Mesendoderm (in vitro differentiated cells): ENCODE results near the gene NEU4.

ENCODE experiments used
- DNase-seq: peaks from one replicate; pipeline ENCODE4 v3.0.0; 2013
- H2AK5ac ChIP-seq: 2 replicates; pipeline ENCODE4 v1.6.1; 2013; ENCODE audit warnings: low read length, inconsistent platforms
- H2BK120ac ChIP-seq: 2 replicates; pipeline ENCODE4 v1.6.1; 2013; ENCODE audit warnings: low read depth, mild to moderate bottlenecking, low read length, moderate library complexity, mixed read lengths
- H2BK15ac ChIP-seq: replicated peaks from 2 replicates; pipeline ENCODE4 v1.6.1; 2013; ENCODE audit warnings: low read depth, mild to moderate bottlenecking, moderate library complexity
- H2BK5ac ChIP-seq: 2 replicates; pipeline ENCODE4 v1.6.1; 2013; ENCODE audit warnings: low read length, inconsistent platforms
- H3K18ac ChIP-seq: 2 replicates; pipeline ENCODE4 v1.6.1; 2013; ENCODE audit warnings: mild to moderate bottlenecking, low read length, mixed read lengths
- H3K23ac ChIP-seq: one replicate; pipeline ENCODE4 v1.6.1; 2013; ENCODE audit warnings: low read length
- H3K27ac ChIP-seq: 2 replicates; pipeline ENCODE4 v1.5.1; 2013; ENCODE audit warnings: low read depth, mild to moderate bottlenecking, inconsistent platforms, low read length, moderate library complexity
- H3K27me3 ChIP-seq: 2 replicates; pipeline ENCODE4 v1.6.1; 2013; ENCODE audit warnings: low read length, control low read depth, mild to moderate bottlenecking, inconsistent platforms; ENCODE audit not compliant: insufficient read depth, poor library complexity
- H3K36me3 ChIP-seq: 2 replicates; pipeline ENCODE4 v1.6.1; 2013; ENCODE audit warnings: low read length, inconsistent platforms; ENCODE audit not compliant: control insufficient read depth, insufficient read depth
- H3K4ac ChIP-seq: one replicate; pipeline ENCODE4 v1.6.1; 2013; ENCODE audit warnings: low read depth, mild to moderate bottlenecking, low read length, moderate library complexity
- H3K4me1 ChIP-seq: 2 replicates; pipeline ENCODE4 v1.6.1; 2013; ENCODE audit warnings: low read depth, low read length, inconsistent platforms; ENCODE audit not compliant: control insufficient read depth
- H3K4me2 ChIP-seq: 2 replicates; pipeline ENCODE4 v1.6.1; 2013; ENCODE audit warnings: low read length
- H3K4me3 ChIP-seq: 2 replicates; pipeline ENCODE4 v1.5.1; 2013; ENCODE audit warnings: mild to moderate bottlenecking, low read length
- H3K56ac ChIP-seq: one replicate; pipeline ENCODE4 v1.6.1; 2013; ENCODE audit warnings: low read length
- H3K79me1 ChIP-seq: 2 replicates; pipeline ENCODE4 v1.6.1; 2013; ENCODE audit warnings: low read length, inconsistent platforms
- H3K79me2 ChIP-seq: 2 replicates; pipeline ENCODE4 v1.6.1; 2013; ENCODE audit warnings: mild to moderate bottlenecking, low read length; ENCODE audit not compliant: control insufficient read depth, insufficient read depth
- H3K9ac ChIP-seq: 2 replicates; pipeline ENCODE4 v1.6.1; 2013; ENCODE audit warnings: low read length, inconsistent platforms
- H4K5ac ChIP-seq: one replicate; pipeline ENCODE4 v1.6.1; 2013; ENCODE audit warnings: low read length
- H4K8ac ChIP-seq: one replicate; pipeline ENCODE4 v1.6.1; 2013; ENCODE audit warnings: low read depth, mild to moderate bottlenecking, control low read depth, low read length, moderate library complexity
- WGBS: extraction: QIAGEN DNeasy Blood & Tissue Kit; methylation state at CpG from one replicate; pipeline ENCODE4 v1.1.7; 2013; ENCODE audit warnings: low lambda C conversion rate, missing lambda C conversion rate; ENCODE audit not compliant: insufficient coverage; ENCODE audit errors: extremely low coverage; 5-methylcytosine and 5-hydroxymethylcytosine counted together

The NEU4 gene

GRCh38 chr2:241859436-241860183 is 50.6 kb downstream of the NEU4 start:
- Histone ChIP-seq H3K36me3 (no peaks in the 10 kb centered on the region), H2BK120ac (no peak overlapping the region), H2AK5ac (no peak overlapping the region), H3K79me1 (no peaks in the 10 kb centered on the region), H3K9ac (no peak overlapping the region), H2BK5ac (no peak overlapping the region), H4K8ac (no peak overlapping the region), H3K4me1 (peaks cover 2% of the 10 kb centered on the region), H3K4me3 (no peak overlapping the region), H3K18ac (no peak overlapping the region), H4K5ac (no peak overlapping the region), H3K23ac (no peak overlapping the region), H2BK15ac (no peak overlapping the region), H3K4me2 (no peak overlapping the region), H3K4ac (no peak overlapping the region), H3K27me3 (no peaks in the 10 kb centered on the region), H3K27ac (no peak overlapping the region), H3K79me2 (no peaks in the 10 kb centered on the region), H3K56ac (no peak overlapping the region)
- WGBS: no CpG with 5 or more reads among the region's 30 CpGs
- DNase-seq: no peak

- Histone ChIP-seq H3K56ac (no peak overlapping the region), H3K4me1 (peaks cover 2% of the 10 kb centered on the region), H3K79me1 (no peaks in the 10 kb centered on the region), H3K27me3 (no peaks in the 10 kb centered on the region), H4K5ac (no peak overlapping the region), H2BK120ac (no peak overlapping the region), H4K8ac (no peak overlapping the region), H2BK15ac (no peak overlapping the region), H3K23ac (no peak overlapping the region), H3K79me2 (no peaks in the 10 kb centered on the region), H3K4me2 (no peak overlapping the region), H3K4me3 (no peak overlapping the region), H3K18ac (no peak overlapping the region), H3K9ac (no peak overlapping the region), H3K27ac (no peak overlapping the region), H3K36me3 (no peaks in the 10 kb centered on the region), H2BK5ac (no peak overlapping the region), H2AK5ac (no peak overlapping the region), H3K4ac (no peak overlapping the region)
- no CpG with 5 or more reads among the region's 10 CpGs for WGBS
- DNase-seq: no peak
Observed at GRCh38 chr2:241860184-241861078, 51.4 kb downstream of the NEU4 start.

GRCh38 chr2:241861264-241861663 is 52.3 kb downstream of the NEU4 start:
- Histone ChIP-seq H3K79me2 (no peaks in the 10 kb centered on the region), H2BK5ac (no peak overlapping the region), H3K4me1 (peaks cover 2% of the 10 kb centered on the region), H3K56ac (no peak overlapping the region), H4K8ac (no peak overlapping the region), H3K18ac (no peak overlapping the region), H2BK15ac (no peak overlapping the region), H3K4ac (no peak overlapping the region), H3K27me3 (no peaks in the 10 kb centered on the region), H3K27ac (no peak overlapping the region), H3K79me1 (no peaks in the 10 kb centered on the region), H3K36me3 (no peaks in the 10 kb centered on the region), H3K4me2 (no peak overlapping the region), H3K9ac (no peak overlapping the region), H2BK120ac (no peak overlapping the region), H3K23ac (no peak overlapping the region), H3K4me3 (no peak overlapping the region), H2AK5ac (no peak overlapping the region), H4K5ac (no peak overlapping the region)
- WGBS: 100% methylated on average over 1 of the region's 1 CpG
- DNase-seq: no peak

DNA sequence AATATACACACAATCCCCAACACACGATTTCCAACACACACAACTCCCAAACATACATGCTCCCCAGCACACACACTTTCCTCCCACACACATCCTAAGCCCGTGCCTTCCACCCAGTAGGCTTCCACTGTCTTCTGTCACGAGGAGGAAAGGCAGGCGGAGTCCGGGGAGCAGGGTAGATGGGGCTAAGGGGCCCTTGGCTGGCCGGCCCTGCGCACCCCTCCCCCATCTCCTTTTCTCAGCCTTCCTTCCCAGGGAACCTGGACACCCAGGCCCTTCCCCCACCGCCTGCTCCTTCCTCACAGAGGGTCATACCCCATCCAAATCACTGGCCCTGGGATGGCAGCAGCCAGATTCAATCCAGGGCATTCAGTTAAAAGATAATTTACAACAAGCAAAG is 53.1 kb downstream of the NEU4 start:
- DNase-seq: no peak
- no peak overlapping the region for H3K23ac ChIP-seq
- H2BK5ac ChIP-seq: no peak overlapping the region
- H4K8ac ChIP-seq: no peak overlapping the region
- no peaks in the 10 kb centered on the region for H3K79me2 ChIP-seq
- peaks cover 2% of the 10 kb centered on the region for H3K4me1 ChIP-seq
- no peaks in the 10 kb centered on the region for H3K27me3 ChIP-seq
- no peak overlapping the region for H3K4me2 ChIP-seq
- no peak overlapping the region for H3K18ac ChIP-seq
- H3K56ac ChIP-seq: no peak overlapping the region
- H3K4me3 ChIP-seq: no peak overlapping the region
- H3K27ac ChIP-seq: no peak overlapping the region
- H3K36me3 ChIP-seq: no peaks in the 10 kb centered on the region
- WGBS: 100% methylated on average over 2 of the region's 8 CpGs
- no peak overlapping the region for H2BK15ac ChIP-seq
- H3K79me1 ChIP-seq: no peaks in the 10 kb centered on the region
- H2AK5ac ChIP-seq: no peak overlapping the region
- H4K5ac ChIP-seq: no peak overlapping the region
- no peak overlapping the region for H2BK120ac ChIP-seq
- no peak overlapping the region for H3K4ac ChIP-seq
- no peak overlapping the region for H3K9ac ChIP-seq

DNA sequence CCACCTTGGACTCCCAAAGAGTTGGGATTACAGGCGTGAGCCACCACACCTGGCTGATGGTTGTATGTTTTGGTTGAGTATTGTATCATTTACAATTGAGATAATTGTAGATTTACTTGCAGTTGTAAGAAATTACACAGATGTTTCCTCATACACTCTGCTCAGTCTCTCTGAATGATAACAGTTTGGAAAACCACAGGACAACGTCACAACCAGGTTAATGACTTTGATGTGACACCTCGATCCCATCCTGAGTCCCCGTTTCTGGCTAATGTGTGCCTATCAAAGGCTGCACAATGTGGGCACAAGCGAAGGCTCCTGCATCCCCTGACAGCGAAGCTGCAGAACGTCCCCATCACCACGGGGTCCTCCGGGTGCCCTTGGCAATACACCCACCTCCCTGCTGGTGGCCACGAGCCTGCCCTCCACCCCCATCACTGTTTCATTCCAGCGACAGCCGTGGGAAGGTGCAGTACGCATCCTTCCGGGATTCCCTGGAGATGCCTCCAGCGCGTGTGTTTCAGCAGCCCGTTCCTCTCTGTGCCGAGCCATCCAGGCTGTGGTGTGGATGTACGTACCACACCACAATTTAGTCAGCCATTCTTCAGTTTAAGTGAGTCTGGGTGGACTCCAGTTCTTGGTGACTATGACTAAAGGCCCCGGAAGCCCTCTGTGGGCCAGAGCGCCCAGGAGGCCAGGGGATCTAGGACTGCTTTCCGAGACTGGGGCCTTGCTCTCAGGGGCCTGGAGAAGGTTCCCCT is 54.0 kb downstream of the NEU4 start:
- Histone ChIP-seq H4K8ac (no peak overlapping the region), H4K5ac (no peak overlapping the region), H3K9ac (no peak overlapping the region), H3K56ac (no peak overlapping the region), H3K4ac (no peak overlapping the region), H3K4me1 (peaks cover 2% of the 10 kb centered on the region), H2BK120ac (no peak overlapping the region), H3K23ac (no peak overlapping the region), H3K18ac (no peak overlapping the region), H3K4me2 (no peak overlapping the region), H3K36me3 (no peaks in the 10 kb centered on the region), H3K79me2 (no peaks in the 10 kb centered on the region), H3K27me3 (no peaks in the 10 kb centered on the region), H2AK5ac (no peak overlapping the region), H3K79me1 (no peaks in the 10 kb centered on the region), H2BK5ac (no peak overlapping the region), H3K4me3 (no peak overlapping the region), H3K27ac (no peak overlapping the region), H2BK15ac (no peak overlapping the region)
- DNase-seq: no peak
- no CpG with 5 or more reads among the region's 22 CpGs for WGBS
